ENCODE measurements around the gene JMJD8.
"Not testable (repeated sequence)": the region's sequence is repeated elsewhere in the genome, so short reads cannot be mapped to it uniquely, and the experiment has no call there.

JMJD8 gene

GRCh38 chr16:722835-723633, 38.9 kb upstream of the JMJD8 start:
- intact Hi-C loops (cut with DNase I), result no loop called here
- no peak for DNase-seq

GRCh38 chr16:721765-722540, 37.8 kb upstream of the JMJD8 start:
- intact Hi-C loops (cut with DNase I), result loop anchor here (2.0 kb wide), 1 partner anchor 19 kb away; the partner anchor contains the start of gene CIAO3
- DNase-seq, result peak in 1 of 10 donors; percentile 7

- DNase-seq, result peak in 9 of 10 donors; percentile 71 to 96 (median 73)
- intact Hi-C loops (cut with DNase I), result loop anchor here (2.0 kb wide), 1 partner anchor 20 kb away; the partner anchor contains the start of gene CIAO3
These were observed 37.0 kb upstream of the JMJD8 start, which contains the start of gene ANTKMT for GRCh38 chr16:720990-721764. TSS of gene ANTKMT (plus strand) at chr16:721146. CDS start at chr16:721275, 129 bp downstream.

- intact Hi-C loops (cut with DNase I), result loop anchor here (2.0 kb wide), 1 partner anchor 20 kb away; the partner anchor contains the start of gene CIAO3
- peak in 9 of 10 donors; percentile 55 to 96 (median 79) for DNase-seq
These were observed 36.4 kb upstream of the JMJD8 start for GRCh38 chr16:720447-720989.

GRCh38 chr16:719815-720446, 35.8 kb upstream of the JMJD8 start:
- peak in 2 of 10 donors; percentile 86 for DNase-seq
- intact Hi-C loops (cut with DNase I), result loop anchor here (2.0 kb wide), 1 partner anchor 21 kb away; the partner anchor contains the start of gene CIAO3

- intact Hi-C loops (cut with DNase I), result no loop called here
- no peak for DNase-seq
These were observed 34.8 kb upstream of the JMJD8 start for GRCh38 chr16:718922-719321.

- DNase-seq, result no peak
- intact Hi-C loops (cut with DNase I), result no loop called here
These were observed 34.3 kb upstream of the JMJD8 start for GRCh38 chr16:718389-718788.

- intact Hi-C loops (cut with DNase I), result no loop called here
- peak in 1 of 10 donors; percentile 91 for DNase-seq
These were observed 33.5 kb upstream of the JMJD8 start for GRCh38 chr16:717450-718245.

GRCh38 chr16:716768-717325, 32.7 kb upstream of the JMJD8 start:
- DNase-seq, result no peak
- intact Hi-C loops (cut with DNase I), result no loop called here

- intact Hi-C loops (cut with DNase I), result no loop called here
- DNase-seq, result peak; percentile 83 to 98 (median 88)
These were observed 32.0 kb upstream of the JMJD8 start for GRCh38 chr16:716200-716568.

- intact Hi-C loops (cut with DNase I), result no loop called here
- peak in 1 of 10 donors; percentile 55 for DNase-seq
These were observed 31.5 kb upstream of the JMJD8 start for GRCh38 chr16:715477-716199.

GRCh38 chr16:714558-715476, 30.7 kb upstream of the JMJD8 start, which contains the start of gene METRN:
TSS of gene METRN (plus strand) at chr16:715118. CDS start at chr16:715290, 172 bp downstream.
- intact Hi-C loops (cut with DNase I), result no loop called here
- peak; percentile 89 to 99 (median 91) for DNase-seq

- intact Hi-C loops (cut with DNase I), result no loop called here
- DNase-seq, result no peak
These were observed 29.9 kb upstream of the JMJD8 start for GRCh38 chr16:714079-714478.

GRCh38 chr16:712740-713250, 28.7 kb upstream of the JMJD8 start:
- intact Hi-C loops (cut with DNase I); DNase-seq: not testable (repeated sequence)

GRCh38 chr16:711548-712320, 27.6 kb upstream of the JMJD8 start:
- intact Hi-C loops (cut with DNase I), result loop anchor here (2.0 kb wide), 3 partner anchors 29 to 391 kb away; partner anchors contain the start of gene CIAO3
- DNase-seq, result peak in 9 of 10 donors; percentile 73 to 97 (median 85)

All from posterior cingulate gyrus (tissue), 11 donors.